ENCODE data around the gene KLF2. TPM values are rescaled to one million over a fixed set of nuclear protein-coding genes. Genes with fewer than 3 reads are reported as not detected.
"Not testable (repeated sequence)": the region's sequence is repeated elsewhere in the genome, so short reads cannot be mapped to it uniquely, and the experiment has no call there.

The KLF2 gene
- total and polyA plus RNA-seq, 7 donors, result 2.8 to 49.3 (median 21.4) TPM

DNA sequence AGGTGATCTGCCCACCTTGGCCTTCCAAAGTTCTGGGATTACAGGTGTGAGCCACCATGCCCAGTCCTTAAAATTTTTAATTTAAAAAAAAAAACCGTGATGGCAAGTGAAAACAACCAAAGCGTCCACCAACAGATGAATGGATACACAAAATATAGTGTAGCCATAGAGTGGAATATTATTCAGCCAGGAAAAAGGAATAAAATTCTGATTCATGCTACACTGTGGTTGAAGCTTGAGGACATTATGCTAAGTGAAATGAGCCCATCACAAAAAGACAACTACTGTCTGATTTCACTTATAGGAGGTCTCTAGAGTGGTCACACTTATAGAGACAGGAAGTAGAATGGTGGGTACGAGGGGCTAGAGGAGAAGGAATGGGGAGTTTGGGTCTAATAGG lies 26.3 kb upstream of the KLF2 start:
- no peaks in the 10 kb centered on the region for H3K9me3 ChIP-seq
- no peak overlapping the region for H3K4me3 ChIP-seq
- no peak for TF ChIP-seq POLR2AphosphoS5 (IDR thresholded peaks at IDR 0.05)
- no peak for TF ChIP-seq EP300 (IDR thresholded peaks at IDR 0.05)
- TF ChIP-seq CTCF (IDR thresholded peaks at IDR 0.05), result no peak
- TF ChIP-seq POLR2A (IDR thresholded peaks at IDR 0.05), result no peak
- no peak for DNase-seq
- peaks cover 0 to 27% (median 17%) of the 10 kb centered on the region in 4 donors for H3K4me1 ChIP-seq
- no peaks in the 10 kb centered on the region for H3K27me3 ChIP-seq
- H3K27ac ChIP-seq, result no peak overlapping the region
- 89% methylated on average over 3 of the region's 3 CpGs for WGBS, 2 donors
- H3K36me3 ChIP-seq, result no peaks in the 10 kb centered on the region
- intact Hi-C loops (cut with DNase I), result no loop called here

- H3K27ac ChIP-seq, result peak overlapping the region in 1 of 4 donors; percentile 43
- H3K4me3 ChIP-seq, result no peak overlapping the region
- H3K4me1 ChIP-seq, result peaks cover 0 to 24% (median 14%) of the 10 kb centered on the region in 4 donors
- 72 to 78% methylated on average over 25 of the region's 25 CpGs for WGBS, 2 donors
- H3K27me3 ChIP-seq, result no peaks in the 10 kb centered on the region
- no peak for TF ChIP-seq POLR2A (IDR thresholded peaks at IDR 0.05)
- peak in 1 of 4 donors; percentile 28 for TF ChIP-seq POLR2AphosphoS5 (IDR thresholded peaks at IDR 0.05)
- no peak for DNase-seq
- no peaks in the 10 kb centered on the region for H3K9me3 ChIP-seq
- intact Hi-C loops (cut with DNase I), result no loop called here
- H3K36me3 ChIP-seq, result no peaks in the 10 kb centered on the region
These were observed 22.5 kb upstream of the KLF2 start for GRCh38 chr19:16301999-16302694.

DNA sequence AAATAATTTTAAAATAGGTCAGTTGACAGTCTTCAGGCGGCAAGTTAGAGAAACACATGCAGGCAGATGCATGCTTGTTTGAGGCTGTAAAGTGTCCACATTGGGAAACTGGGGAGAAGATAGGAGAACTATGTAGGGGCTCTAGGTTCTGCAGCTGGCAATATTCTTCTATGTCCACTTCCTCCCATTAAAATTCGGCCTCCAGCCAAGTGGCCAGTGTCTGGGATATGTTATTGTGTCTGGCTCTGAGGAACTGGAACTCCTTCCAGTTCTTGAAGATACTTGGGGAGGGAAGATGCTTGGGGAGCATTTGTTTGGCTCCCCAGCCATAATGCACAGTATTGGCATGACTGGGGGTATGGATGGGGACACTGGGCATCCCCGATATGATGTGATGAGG lies 20.9 kb upstream of the KLF2 start:
- Histone ChIP-seq H3K27ac (peak overlapping the region in 1 of 4 donors; percentile 57), H3K9me3 (no peaks in the 10 kb centered on the region), H3K4me3 (no peak overlapping the region), H3K27me3 (no peaks in the 10 kb centered on the region), H3K36me3 (no peaks in the 10 kb centered on the region), H3K4me1 (peaks cover 0 to 24% (median 14%) of the 10 kb centered on the region in 4 donors)
- peak; percentile 86 for DNase-seq
- TF ChIP-seq POLR2A (IDR thresholded peaks at IDR 0.05) (no peak), POLR2AphosphoS5 (IDR thresholded peaks at IDR 0.05) (peak in 3 of 4 donors; percentile 65 to 78 (median 74))
- WGBS, 2 donors, result 77 to 80% methylated on average over 3 of the region's 3 CpGs
- intact Hi-C loops (cut with DNase I), result no loop called here

- intact Hi-C loops (cut with DNase I); H3K27me3 ChIP-seq; DNase-seq; H3K9me3 ChIP-seq; H3K36me3 ChIP-seq; H3K4me3 ChIP-seq: not testable (repeated sequence)
- Histone ChIP-seq H3K4me1 (peaks cover 0 to 24% (median 14%) of the 10 kb centered on the region in 4 donors), H3K27ac (peak overlapping the region in 1 of 4 donors; percentile 57)
- WGBS, 2 donors, result 90 to 91% methylated on average over 2 of the region's 2 CpGs
These were observed 20.1 kb upstream of the KLF2 start for GRCh38 chr19:16304511-16304910.

- H3K4me3 ChIP-seq; H3K27me3 ChIP-seq; H3K36me3 ChIP-seq; H3K9me3 ChIP-seq; DNase-seq; H3K27ac ChIP-seq; intact Hi-C loops (cut with DNase I): not testable (repeated sequence)
- H3K4me1 ChIP-seq, result peaks cover 0 to 24% (median 14%) of the 10 kb centered on the region in 4 donors
- 76 to 86% methylated on average over 6 of the region's 6 CpGs for WGBS, 2 donors
These were observed 19.6 kb upstream of the KLF2 start for GRCh38 chr19:16305060-16305459.

GRCh38 chr19:16306728-16307402 lies 17.8 kb upstream of the KLF2 start:
- H3K4me1 ChIP-seq, result peaks cover 0 to 24% (median 14%) of the 10 kb centered on the region in 4 donors
- no peaks in the 10 kb centered on the region for H3K36me3 ChIP-seq
- intact Hi-C loops (cut with DNase I), result no loop called here
- no peaks in the 10 kb centered on the region for H3K9me3 ChIP-seq
- no peak for DNase-seq
- TF ChIP-seq POLR2AphosphoS5 (IDR thresholded peaks at IDR 0.05) (no peak), POLR2A (IDR thresholded peaks at IDR 0.05) (no peak), CTCF (IDR thresholded peaks at IDR 0.05) (no peak), EP300 (IDR thresholded peaks at IDR 0.05) (no peak)
- no peaks in the 10 kb centered on the region for H3K27me3 ChIP-seq
- H3K4me3 ChIP-seq, result no peak overlapping the region
- whole genome bisulfite sequencing, 2 donors, result 54 to 80% methylated on average over 21 of the region's 21 CpGs
- no peak overlapping the region for H3K27ac ChIP-seq
